Erythroblast (primary cell): Measurements from ENCODE around the gene KLHL29.

Experiments
- GATA1 ChIP-seq: IDR thresholded peaks from 2 replicates; pipeline ENCODE4 v1.6.1; 2011; ENCODE audit warnings: low read depth, mild to moderate bottlenecking, control low read depth, low read length, moderate library complexity
- POLR2A ChIP-seq: IDR thresholded peaks from 2 replicates; pipeline ENCODE4 v1.6.1; 2011; ENCODE audit warnings: mild to moderate bottlenecking, low read length

- TF ChIP-seq POLR2A (no peak), GATA1 (no peak)
Measured at GRCh38 chr2:23505218-23505983, 120.4 kb downstream of the KLHL29 start.
